ENCODE measurements around the gene LRTM2.

GRCh38 chr12:1823237-1823636 is 2.9 kb downstream of the LRTM2 start:
- no peak for TF ChIP-seq TAF1 (IDR thresholded peaks at IDR 0.05; ENCODE audit: low read depth, low read length)
- no peak for TF ChIP-seq POLR2A (IDR thresholded peaks at IDR 0.05; ENCODE audit: low read depth, low read length)
- TF ChIP-seq SPI1 (IDR thresholded peaks at IDR 0.05; ENCODE audit: low read depth, low read length): no peak
